Peyer's patch (tissue), 4 donors: ENCODE results near the gene HLCS. TPM values are rescaled to one million over a fixed set of nuclear protein-coding genes. Genes with fewer than 3 reads are reported as not detected.

Source experiments
- DNase-seq, 3 donors: peaks; one replicate each; pipeline ENCODE4 v3.0.0-alpha.2; 2017 to 2019
- H3K27ac ChIP-seq, 4 donors: fragments of 200-600 bp; sonication (generic); one replicate each; pipeline ENCODE4 v1.5.1; 2016 to 2019
- H3K27me3 ChIP-seq, 2 donors: fragments of 200-600 bp; sonication (generic); one replicate each; pipeline ENCODE4 v1.5.1; 2019
- H3K36me3 ChIP-seq, 3 donors: fragments of 200-600 bp; sonication (generic); one replicate each; pipeline ENCODE4 v1.5.1; 2016 to 2019
- H3K4me1 ChIP-seq, 4 donors: fragments of 200-600 bp; sonication (generic); one replicate each; pipeline ENCODE4 v1.5.1; 2016 to 2019
- H3K4me3 ChIP-seq, 4 donors: fragments of 200-600 bp; sonication (generic); 1 replicate in 3 of 4; 2 replicates in 1 of 4; pipeline ENCODE4 v1.5.1; 2016 to 2019; ENCODE audit warnings: mild to moderate bottlenecking in 1 of 4
- H3K9me3 ChIP-seq, 4 donors: fragments of 200-600 bp; sonication (generic); one replicate each; pipeline ENCODE4 v1.5.1; 2016 to 2019; ENCODE audit warnings: mild to moderate bottlenecking in 1 of 4
- CTCF ChIP-seq, 6 experiments: fragments of 450-650 bp in 4 of 6; fragments of 200-600 bp in 2 of 6; sonication (generic) in 1 of 6; IDR thresholded peaks; one replicate each; pipeline ENCODE4 v1.5.1; 2017 to 2019; ENCODE audit warnings: antibody characterized with exemption in 6 of 6, mild to moderate bottlenecking in 3 of 6, moderate library complexity in 1 of 6
- POLR2A ChIP-seq, 2 donors: fragments of 450-650 bp; IDR thresholded peaks; one replicate each; pipeline ENCODE4 v1.5.1; 2017; ENCODE audit warnings: antibody characterized with exemption in 2 of 2, mild to moderate bottlenecking in 2 of 2, moderate library complexity in 2 of 2
- total RNA-seq, 4 donors: library from RNA; depleted of rRNA; stranded (reverse); fragments of >200 nt; gene quantifications; one replicate each; pipeline ENCODE4 v1.1.0, GENCODE V29; 2016

HLCS gene
- total RNA-seq, 4 donors from 2014 or later: 14.9 to 27.9 (median 24.3) TPM

GRCh38 chr21:36988536-36988935, 22.1 kb upstream of the HLCS start:
- no peak overlapping the region for H3K27ac ChIP-seq

DNA sequence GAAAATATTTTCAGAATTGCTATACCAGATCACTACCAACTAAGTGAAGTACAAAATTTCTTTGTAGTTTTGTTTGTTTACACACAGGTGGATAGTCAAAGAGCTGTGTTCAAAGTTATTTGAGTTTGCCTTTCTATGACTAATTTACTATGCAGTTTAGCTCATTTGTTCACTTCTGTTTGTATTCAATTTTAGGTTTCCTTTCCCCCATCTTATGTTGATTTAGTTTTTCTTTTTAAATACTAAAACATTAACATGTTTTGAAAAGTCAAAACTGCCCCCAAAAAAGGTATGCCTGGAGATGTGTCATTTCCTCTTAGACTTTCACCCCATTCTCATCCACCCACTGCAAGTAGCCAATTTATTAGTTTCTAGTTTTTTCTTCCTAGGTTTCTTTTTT, 21.4 kb upstream of the HLCS start:
- Histone ChIP-seq H3K4me1 (peaks cover 0 to 5% (median 2%) of the 10 kb centered on the region in 4 donors), H3K27ac (no peak overlapping the region), H3K4me3 (no peak overlapping the region), H3K36me3 (no peaks in the 10 kb centered on the region), H3K27me3 (no peaks in the 10 kb centered on the region), H3K9me3 (no peaks in the 10 kb centered on the region)
- TF ChIP-seq CTCF (IDR thresholded peaks at IDR 0.05): no peak
- no peak for TF ChIP-seq POLR2A (IDR thresholded peaks at IDR 0.05)
- DNase-seq: no peak

More at GRCh38 chr21:36988536-36988935, 22.1 kb upstream of the HLCS start:
- DNase-seq: no peak
- Histone ChIP-seq H3K9me3 (no peaks in the 10 kb centered on the region), H3K4me1 (peaks cover 0 to 5% (median 2%) of the 10 kb centered on the region in 4 donors), H3K27me3 (no peaks in the 10 kb centered on the region), H3K4me3 (no peak overlapping the region), H3K36me3 (no peaks in the 10 kb centered on the region)
- TF ChIP-seq CTCF (IDR thresholded peaks at IDR 0.05) (no peak), POLR2A (IDR thresholded peaks at IDR 0.05) (no peak)

DNA sequence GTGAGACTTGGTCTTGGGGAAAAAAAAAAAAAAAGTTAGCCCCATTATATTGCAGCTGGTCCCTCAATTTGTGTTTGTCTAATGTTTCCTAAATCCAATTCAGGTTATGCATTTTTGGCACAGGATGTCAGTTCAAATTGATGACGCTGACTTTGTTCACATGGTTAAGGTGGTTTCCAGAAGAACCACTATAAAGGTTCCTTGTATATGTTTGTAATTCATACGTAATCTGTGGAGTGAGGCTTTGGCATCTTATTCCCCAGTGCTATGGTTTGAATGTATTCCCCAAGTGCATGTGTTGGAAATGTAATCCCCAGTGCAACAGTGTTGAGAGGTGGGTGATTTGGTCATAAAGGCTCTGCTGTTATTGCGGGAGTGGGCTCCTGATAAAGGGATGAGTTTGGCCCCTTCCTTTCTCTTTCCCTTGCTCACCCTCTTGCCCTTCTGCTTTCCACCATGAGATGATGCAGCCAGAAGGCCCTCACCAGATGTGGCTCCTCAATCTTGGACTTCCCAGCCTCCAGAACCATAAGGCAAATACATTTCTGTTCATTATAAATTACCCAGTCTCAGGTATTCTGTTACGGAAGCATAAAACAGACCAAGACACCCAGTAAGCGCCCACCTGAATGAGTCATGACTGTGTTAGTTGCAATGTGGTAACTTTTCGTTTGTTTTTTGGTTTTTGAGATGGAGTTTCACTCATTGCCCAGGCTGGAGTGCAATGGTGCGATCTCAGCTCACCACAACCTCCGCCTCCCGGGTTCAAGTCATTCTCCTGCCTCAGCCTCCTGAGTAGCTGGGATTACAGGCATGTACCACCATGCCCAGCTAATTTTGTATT, 19.5 kb upstream of the HLCS start:
- no peak for DNase-seq
- Histone ChIP-seq H3K27ac (no peak overlapping the region), H3K27me3 (no peaks in the 10 kb centered on the region), H3K4me3 (no peak overlapping the region), H3K36me3 (no peaks in the 10 kb centered on the region), H3K9me3 (no peaks in the 10 kb centered on the region), H3K4me1 (peaks cover 0 to 5% (median 2%) of the 10 kb centered on the region in 4 donors)
- no peak for TF ChIP-seq CTCF (IDR thresholded peaks at IDR 0.05)
- TF ChIP-seq POLR2A (IDR thresholded peaks at IDR 0.05): no peak

DNA sequence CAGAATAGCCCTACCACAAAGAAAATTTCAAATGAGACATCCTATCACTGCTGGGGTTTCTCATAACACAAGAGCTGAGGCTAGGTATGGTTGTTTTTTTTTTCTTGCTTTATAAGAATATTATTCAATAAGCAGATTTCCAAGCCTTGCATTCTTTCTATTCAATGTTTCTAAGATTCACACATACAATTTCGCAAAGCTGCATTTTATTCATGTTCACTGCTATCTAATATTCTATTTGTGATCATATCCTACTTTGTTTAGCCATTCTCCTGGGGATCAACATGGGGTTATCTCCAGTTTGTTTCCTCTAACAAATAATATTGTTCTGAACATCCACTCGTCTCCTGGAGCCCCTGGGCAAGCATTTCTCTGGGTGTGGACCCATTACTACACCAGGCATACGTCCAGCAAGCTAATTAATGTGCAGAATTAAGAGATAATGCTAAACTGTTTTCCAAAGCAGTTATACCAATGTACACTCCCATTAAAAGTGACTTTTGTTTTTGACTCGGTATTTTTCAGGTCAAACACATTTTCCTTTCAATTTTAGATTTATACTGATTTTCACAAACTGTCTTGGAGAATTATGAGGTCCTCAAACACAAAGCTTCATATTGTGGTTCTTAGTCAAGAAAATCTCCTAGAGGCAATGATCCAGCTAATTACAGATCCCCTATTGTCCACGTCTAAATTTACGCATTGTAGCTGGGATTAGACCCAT, 15.7 kb upstream of the HLCS start:
- H3K27ac ChIP-seq: no peak overlapping the region
- H3K27me3 ChIP-seq: no peaks in the 10 kb centered on the region
- DNase-seq: no peak
- TF ChIP-seq CTCF (IDR thresholded peaks at IDR 0.05): no peak
- no peak for TF ChIP-seq POLR2A (IDR thresholded peaks at IDR 0.05)
- H3K4me3 ChIP-seq: no peak overlapping the region
- H3K4me1 ChIP-seq: peaks cover 0 to 11% (median 1%) of the 10 kb centered on the region in 4 donors
- H3K36me3 ChIP-seq: no peaks in the 10 kb centered on the region
- no peaks in the 10 kb centered on the region for H3K9me3 ChIP-seq

DNA sequence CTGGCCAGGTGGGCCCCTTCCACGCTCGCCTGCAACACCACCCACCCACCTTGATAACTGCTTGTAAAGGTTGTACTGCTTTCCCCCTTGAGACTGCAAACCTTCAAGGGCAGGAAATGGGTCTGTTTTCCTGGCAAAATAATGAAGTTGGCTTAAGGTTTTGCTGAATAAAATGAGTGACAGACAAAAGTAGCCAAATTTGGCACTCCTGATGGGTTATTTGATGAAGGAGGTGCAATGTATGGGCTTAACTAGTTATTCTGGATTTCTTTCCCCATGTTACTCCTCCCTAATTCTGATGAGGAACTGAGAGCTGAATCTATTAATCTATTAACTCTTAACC, 14.6 kb upstream of the HLCS start:
- no peak overlapping the region for H3K27ac ChIP-seq
- H3K27me3 ChIP-seq: no peaks in the 10 kb centered on the region
- peak overlapping the region in 3 of 4 donors; percentile 39 to 62 (median 58) for H3K4me3 ChIP-seq
- no peaks in the 10 kb centered on the region for H3K9me3 ChIP-seq
- H3K36me3 ChIP-seq: no peaks in the 10 kb centered on the region
- H3K4me1 ChIP-seq: peaks cover 0 to 12% (median 1%) of the 10 kb centered on the region in 4 donors
- no peak for DNase-seq
- TF ChIP-seq CTCF (IDR thresholded peaks at IDR 0.05) (no peak), POLR2A (IDR thresholded peaks at IDR 0.05) (no peak)
